GM12872 (cell line): ENCODE measurements around the gene RNLS.

Experiments
- TF ChIP-seq, protein P1 (sequence below): IDR thresholded peaks from 3 replicates; pipeline ENCODE4 v1.5.1; 2011; ENCODE audit warnings: low read depth, mild to moderate bottlenecking, low read length, moderate library complexity; ENCODE audit not compliant: insufficient read depth

The RNLS gene

DNA sequence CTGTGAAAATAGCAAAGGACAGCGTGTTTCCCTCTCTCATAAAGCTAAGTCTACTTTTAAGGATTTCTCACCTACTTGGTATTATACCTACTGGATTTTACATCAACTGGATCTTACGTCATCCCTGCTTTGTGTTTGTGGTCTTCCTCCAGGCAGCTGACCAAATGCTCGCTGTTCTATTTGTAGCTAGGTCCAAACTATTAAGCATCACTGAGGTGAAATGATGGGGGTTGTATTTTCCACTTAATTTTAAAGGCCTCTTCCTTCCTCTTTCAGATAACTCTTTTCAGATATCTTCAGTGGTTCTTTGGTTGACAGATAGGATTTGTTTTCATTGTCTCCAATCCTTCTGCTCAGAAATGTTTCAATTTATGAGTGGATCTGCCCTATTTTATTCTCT is 169.7 kb downstream of the RNLS start:
- TF ChIP-seq, protein P1, sequence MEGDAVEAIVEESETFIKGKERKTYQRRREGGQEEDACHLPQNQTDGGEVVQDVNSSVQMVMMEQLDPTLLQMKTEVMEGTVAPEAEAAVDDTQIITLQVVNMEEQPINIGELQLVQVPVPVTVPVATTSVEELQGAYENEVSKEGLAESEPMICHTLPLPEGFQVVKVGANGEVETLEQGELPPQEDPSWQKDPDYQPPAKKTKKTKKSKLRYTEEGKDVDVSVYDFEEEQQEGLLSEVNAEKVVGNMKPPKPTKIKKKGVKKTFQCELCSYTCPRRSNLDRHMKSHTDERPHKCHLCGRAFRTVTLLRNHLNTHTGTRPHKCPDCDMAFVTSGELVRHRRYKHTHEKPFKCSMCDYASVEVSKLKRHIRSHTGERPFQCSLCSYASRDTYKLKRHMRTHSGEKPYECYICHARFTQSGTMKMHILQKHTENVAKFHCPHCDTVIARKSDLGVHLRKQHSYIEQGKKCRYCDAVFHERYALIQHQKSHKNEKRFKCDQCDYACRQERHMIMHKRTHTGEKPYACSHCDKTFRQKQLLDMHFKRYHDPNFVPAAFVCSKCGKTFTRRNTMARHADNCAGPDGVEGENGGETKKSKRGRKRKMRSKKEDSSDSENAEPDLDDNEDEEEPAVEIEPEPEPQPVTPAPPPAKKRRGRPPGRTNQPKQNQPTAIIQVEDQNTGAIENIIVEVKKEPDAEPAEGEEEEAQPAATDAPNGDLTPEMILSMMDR = no peak

DNA sequence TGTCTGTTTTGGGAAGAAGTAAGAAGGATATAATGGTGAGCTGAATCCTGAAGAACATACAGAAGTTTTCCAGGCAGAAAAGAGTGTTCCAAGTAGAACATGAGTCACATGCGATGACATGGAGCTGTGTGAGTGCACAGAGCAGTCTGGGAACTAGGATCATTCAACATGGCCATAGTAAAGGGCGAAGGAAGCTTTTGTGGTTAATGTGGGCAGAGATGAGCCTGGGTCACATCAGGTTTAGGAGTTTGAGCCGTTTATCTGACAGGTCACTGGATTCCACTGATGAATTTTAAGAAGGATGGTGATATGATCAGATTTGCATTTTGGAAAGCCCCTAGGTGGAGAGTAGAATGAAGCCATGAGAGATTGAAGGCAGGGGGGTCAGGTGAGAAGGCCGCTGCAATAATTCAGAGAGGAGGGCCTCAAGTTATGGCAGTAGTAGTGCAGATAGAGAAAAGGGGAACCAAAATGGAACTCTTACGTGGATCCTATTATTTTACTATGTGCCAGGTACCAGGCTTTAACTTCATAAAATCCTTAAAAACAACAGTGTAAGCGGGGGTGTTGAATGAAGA is 171.3 kb downstream of the RNLS start:
- TF ChIP-seq, protein P1 = no peak

DNA sequence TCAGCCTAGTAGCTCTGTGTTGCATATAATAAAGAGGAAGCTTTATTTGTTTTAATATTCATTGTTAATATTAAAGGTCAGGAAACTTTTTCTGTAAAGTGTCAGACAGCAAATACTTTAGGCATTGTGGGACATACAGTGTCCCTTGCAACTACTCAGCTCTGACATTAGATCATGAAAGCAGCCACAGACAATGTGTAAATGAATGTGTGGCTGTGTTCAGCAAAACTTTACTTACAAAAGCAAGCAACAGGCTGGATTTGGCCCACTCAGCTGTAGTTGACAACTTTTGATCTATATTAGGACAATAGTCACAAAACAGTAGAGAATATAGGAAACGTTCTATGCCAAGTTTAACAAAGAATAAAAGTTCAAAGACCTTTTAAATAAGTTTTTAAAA is 173.3 kb downstream of the RNLS start:
- TF ChIP-seq, protein P1 = no peak

DNA sequence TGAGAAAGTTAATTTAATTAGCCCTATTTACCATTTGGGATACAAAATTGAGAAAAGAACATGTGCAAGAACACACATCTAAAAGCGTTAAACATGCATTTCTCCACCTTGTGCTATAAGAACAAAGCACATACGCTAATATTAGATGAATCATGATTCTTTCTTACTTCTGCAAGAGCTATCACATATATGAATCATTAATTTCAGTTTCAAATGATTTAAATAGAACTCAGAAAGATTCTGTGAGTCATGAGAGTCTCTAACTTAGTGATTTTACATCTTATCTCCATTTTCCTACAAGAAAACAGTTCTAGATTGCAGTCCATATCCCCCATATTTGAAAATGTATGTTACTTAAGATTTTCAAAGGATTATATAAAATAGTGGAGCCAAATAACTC is 173.9 kb downstream of the RNLS start:
- TF ChIP-seq, protein P1 = no peak

DNA sequence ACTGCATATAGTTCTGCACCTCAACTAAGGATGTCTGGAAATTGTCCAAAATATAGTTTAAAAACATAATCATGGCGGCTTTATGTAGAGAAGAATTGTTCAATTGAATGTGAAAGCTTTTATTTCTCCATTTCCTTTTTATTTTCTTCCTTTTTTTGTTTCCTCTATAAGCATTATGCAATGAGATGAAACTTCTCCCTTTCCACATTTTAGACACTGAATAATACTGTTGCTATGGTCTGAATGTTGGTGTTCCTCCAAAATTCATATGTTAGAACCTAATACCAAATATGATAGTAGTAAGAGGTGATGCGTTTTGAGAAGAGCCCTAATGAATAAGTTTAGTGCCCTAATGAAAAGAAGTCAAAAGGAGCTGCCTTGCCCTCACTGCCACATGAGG is 175.0 kb downstream of the RNLS start:
- TF ChIP-seq, protein P1 = no peak

DNA sequence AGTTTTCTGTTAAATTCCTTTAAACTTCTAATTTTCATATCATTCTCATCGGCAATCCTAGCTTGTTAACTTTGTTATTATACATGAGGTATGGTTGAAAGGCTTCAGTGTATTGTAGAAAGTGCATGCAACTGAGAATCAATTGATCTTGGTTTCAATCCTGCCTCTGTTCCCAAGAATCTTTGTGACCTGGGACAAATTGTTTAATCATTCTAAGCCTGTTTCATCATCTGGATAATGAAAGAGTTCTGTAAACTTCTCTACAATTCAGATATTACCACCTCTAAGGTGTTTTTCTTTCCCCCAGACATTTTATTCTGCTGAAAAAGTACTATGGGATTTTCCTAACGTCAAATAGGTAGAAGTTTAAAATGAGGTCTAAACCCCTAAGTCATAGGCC is 179.0 kb downstream of the RNLS start:
- TF ChIP-seq, protein P1 = no peak

DNA sequence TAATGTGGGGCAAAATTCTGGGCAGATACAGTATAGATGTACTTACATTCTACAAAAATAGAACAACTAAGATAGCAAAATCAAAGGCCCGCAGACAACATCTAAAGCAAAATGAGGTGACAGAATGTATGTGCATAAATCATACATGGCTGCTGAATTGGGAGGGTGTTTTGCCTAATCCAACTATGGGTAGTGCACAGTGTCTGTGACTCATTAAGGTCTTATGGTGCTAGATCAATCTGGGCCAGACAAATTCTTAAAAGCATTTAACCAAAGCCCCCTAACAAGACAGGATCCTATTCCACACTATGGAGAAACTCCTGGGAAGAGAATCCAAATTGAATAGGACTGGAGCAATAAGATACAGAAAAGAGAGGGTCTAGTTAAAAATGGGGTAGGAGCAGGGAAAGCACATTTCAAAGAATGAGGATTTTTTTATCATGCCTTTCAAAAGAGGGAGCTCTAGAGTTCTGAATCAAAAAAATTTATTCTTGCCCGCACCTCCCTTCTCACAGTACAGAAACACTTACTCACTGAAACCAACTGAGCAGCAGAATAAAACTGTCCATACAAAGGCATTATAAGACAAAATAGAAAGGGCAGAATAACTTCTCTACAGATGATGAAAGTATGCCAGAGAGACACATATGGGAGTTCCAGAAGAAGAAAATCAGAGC is 181.3 kb downstream of the RNLS start:
- TF ChIP-seq, protein P1 = peak; percentile 28; the same call in 1 of the 3 replicates
